Measurements from ENCODE around the gene PFDN2. TPM values are rescaled to one million over a fixed set of nuclear protein-coding genes. Genes with fewer than 3 reads are reported as not detected.

PFDN2 gene, protein sequence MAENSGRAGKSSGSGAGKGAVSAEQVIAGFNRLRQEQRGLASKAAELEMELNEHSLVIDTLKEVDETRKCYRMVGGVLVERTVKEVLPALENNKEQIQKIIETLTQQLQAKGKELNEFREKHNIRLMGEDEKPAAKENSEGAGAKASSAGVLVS
- 85.6 and 94.8 TPM in 2 replicates for total RNA-seq (2014; rRNA removed; shearing (Covaris generic))

GRCh38 chr1:161117759-161118581 lies at the start of gene PFDN2, which contains the start of gene NIT1:
PFDN2 (minus strand) TSS chr1:161118037; CDS start chr1:161118026, 11 bp downstream.
NIT1 (plus strand) TSS chr1:161118105; CDS start chr1:161118177, 72 bp downstream.
- peak; percentile 78 for DNase-seq (ENCODE audit: low spot score)

GRCh38 chr1:161166669-161167548 lies 49.1 kb upstream of the PFDN2 start:
- no peak for DNase-seq (ENCODE audit: low spot score)

- peak; percentile 98 for DNase-seq (ENCODE audit: low spot score)
Observed at GRCh38 chr1:161165742-161166668, 48.2 kb upstream of the PFDN2 start, which contains the start of gene PPOX. PPOX (plus strand) TSS chr1:161166426; CDS start chr1:161166848, 422 bp downstream.

DNA sequence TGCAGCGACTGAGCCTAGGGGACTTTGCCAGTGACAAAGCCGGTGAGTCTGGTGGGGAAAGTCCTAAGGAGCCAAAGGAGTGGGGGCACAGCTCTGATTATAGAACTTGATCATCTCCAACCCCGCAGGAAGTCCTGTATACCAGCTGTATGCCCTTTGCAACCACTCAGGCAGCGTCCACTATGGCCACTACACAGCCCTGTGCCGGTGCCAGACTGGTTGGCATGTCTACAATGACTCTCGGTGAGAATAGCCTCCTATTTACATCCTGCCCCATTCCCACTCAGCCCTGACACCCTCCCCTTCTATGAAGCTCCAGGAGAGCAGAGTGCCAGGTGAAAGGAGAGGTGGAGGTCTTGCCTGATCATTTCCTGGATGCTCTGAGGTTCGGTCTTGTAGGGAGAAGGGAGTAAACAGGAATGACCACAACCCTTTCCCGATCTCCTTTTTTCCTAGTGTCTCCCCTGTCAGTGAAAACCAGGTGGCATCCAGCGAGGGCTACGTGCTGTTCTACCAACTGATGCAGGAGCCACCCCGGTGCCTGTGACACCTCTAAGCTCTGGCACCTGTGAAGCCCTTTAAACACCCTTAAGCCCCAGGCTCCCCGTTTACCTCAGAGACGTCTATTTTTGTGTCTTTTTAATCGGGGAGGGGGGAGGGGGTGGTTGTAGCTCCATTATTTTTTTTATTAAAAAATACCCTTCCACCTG lies 47.2 kb upstream of the PFDN2 start:
- DNase-seq (ENCODE audit: low spot score), result no peak

- DNase-seq (ENCODE audit: low spot score), result no peak
Observed at GRCh38 chr1:161163793-161164192, 46.0 kb upstream of the PFDN2 start.

DNA sequence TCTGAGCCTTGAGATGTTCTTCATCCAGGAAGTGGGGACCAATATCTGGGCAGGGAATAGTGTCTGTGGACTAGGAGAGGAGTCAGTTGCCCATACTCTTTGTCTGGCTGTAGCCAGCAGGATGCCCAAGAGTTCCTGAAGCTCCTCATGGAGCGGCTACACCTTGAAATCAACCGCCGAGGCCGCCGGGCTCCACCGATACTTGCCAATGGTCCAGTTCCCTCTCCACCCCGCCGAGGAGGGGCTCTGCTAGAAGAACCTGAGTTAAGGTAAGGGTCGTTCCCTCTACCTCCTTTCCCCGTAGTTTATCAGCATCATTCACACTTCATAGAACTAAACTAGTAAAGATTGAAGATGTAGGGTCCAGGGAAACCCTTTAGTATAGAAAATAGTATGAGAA lies 45.0 kb upstream of the PFDN2 start:
- no peak for DNase-seq (ENCODE audit: low spot score)

- no peak for DNase-seq (ENCODE audit: low spot score)
Observed at GRCh38 chr1:161162052-161162451, 44.2 kb upstream of the PFDN2 start.

DNA sequence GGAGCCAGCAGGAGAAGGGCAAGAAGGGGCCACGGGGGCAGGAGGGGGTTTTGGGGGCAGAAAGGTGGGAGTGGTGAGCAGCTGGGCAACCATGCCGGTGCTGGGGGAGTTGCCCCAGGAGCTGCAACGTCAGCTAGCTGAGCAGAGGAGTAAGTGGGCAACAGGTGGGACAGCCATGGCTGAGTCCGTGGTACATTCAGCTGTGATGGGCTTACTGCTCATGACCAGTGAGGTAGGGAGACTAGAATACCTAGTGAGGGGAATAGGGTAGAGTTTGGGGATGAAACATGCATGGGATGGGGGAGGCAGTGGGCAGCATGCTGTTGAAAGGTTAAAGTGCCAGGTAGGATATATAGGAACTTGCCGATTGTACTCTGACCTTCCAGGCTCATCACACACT lies 43.8 kb upstream of the PFDN2 start:
- no peak for DNase-seq (ENCODE audit: low spot score)

GRCh38 chr1:161160671-161161145 lies 42.9 kb upstream of the PFDN2 start:
- DNase-seq (ENCODE audit: low spot score), result no peak

DNA sequence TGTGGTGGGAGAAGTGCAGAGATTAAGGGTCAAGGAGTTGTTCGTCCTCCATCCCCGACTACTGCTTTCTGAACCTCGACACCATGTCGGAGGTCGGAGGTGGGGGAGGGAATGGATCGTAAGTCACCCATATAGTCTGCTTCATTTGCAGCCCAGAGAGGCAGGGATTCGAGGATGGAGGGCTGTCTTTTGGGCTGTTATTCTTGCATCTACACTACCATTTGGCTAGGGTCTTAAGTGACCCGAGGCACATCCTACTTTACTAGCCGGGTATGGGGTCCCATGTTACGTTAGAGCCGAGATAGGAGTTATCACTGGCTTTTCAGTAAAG lies 42.0 kb upstream of the PFDN2 start:
- DNase-seq (ENCODE audit: low spot score), result no peak

DNA sequence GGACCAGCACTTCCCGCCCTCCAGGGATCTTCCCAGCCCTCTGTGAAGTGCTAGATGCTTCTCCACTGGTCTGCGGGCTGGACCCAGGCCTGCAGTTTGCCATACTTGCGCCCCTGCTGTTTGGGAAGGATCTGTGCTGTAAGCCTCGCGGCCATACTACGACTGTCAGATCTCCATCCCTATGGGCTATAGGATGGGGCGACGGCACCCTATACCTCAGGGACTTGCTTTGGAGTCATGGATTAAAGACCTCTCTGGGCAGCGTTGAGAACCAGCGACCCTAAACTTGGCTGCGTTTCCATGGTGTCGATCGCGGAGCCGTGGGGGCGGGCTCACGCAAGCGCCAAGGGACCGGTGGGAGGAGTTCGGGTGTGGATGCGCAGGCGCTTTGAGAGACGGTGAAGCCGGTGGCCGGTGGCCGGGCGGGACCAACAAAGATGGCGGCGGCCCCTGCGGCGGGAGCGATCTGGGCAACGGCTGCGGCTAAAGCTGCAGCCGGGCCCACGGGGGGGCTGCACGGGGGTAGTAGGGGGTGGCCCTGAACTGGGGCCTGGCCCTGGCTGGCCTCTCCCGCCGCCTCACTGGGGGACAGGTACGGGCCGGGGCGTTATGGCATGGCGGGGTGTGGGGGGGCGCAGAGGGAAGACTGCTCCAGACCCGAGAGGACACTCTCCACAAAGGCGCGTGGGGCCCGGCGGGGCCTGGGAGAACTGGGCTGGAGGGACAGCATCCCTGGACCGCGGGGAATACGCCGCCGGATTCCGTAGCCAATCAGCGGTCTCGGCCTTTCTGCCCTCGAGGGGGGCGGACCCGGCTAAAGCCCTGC lies 41.5 kb upstream of the PFDN2 start, which contains the start of gene USP21:
Gene USP21 (plus strand): TSS at position 414 of the 826 bp plus-strand sequence. CDS start 1,141 bp downstream, outside the sequence.
- peak; percentile 81 for DNase-seq (ENCODE audit: low spot score)

DNA sequence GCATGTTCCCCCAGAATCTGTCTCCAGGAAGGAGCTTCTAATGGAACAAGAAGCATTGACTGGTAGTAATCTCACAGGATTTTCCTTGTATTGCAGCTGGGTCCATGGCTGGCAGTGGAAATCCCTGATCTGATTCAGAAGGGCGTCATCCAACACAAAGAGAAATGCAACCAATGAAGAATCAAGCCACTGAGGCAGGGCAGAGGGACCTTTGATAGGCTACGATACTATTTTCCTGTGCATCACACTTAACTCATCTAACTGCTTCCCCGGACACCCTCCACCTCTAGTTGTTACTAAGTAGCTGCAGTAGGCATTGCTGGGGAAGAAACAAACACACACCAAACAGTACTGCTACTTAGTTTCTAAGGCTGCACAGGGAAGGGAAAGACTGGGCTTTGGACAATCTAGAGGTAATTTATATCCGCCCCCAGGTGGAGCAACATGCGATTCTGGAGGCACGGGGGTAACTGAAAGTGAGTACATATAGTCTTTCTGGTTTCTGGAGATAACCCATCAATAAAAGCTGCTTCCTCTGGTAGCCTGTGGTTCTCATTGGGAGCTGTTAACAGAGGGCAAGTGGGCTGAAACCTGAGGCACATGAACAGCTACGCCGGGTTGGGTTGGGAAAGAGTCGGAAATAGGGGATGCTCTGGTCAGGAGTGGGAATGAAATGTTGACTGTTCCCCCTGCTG lies 40.6 kb upstream of the PFDN2 start:
- no peak for DNase-seq (ENCODE audit: low spot score)

DNA sequence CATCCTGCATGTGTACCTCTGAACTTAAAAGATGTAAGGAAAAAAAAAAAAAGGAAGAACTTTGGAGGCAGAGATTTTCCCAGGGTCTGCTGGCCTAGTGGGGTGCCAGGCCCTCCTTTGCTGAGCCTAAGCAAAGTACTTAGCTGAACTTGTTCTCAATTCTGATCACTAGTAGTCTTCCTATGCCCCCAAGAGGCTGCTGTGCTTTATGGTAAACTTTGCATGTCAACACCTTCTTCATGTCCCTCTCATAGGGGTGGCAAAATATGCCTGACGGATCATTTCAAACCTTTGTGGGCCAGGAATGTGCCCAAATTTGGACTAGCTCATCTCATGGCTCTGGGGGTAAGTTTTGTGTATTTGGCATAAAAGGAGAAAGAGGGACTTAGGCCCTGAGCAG lies 40.0 kb upstream of the PFDN2 start:
- DNase-seq (ENCODE audit: low spot score), result no peak

DNA sequence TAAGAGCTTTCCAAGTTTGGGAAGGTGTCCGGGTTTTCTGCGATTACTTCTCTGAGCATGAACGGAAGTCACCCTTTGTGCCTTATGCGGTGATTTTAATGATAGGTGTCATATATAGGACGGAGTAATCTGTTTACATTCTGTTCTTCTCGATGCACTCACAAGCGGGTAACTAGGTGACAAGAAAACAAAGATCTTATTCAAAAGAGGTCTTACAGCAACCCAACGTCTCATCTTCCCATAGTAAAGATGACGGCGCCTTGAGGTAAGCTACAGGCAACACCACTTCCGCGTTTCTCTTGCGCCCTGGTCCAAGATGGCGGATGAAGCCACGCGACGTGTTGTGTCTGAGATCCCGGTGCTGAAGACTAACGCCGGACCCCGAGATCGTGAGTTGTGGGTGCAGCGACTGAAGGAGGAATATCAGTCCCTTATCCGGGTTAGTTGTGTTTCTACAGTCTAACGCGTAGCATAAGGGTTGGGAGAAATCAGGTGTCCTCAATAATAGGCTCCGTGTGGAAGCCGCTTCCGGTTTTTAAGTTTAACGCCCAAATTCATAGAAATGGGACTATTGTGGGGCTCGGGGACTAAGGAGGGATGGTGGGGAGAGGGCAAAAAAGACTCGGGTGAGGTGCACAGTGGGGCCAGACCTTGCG lies 36.0 kb upstream of the PFDN2 start, which contains the start of gene UFC1:
Gene UFC1 (plus strand): TSS at position 297 of the 656 bp plus-strand sequence. CDS start 20 bp downstream, at position 317.
- DNase-seq (ENCODE audit: low spot score), result peak; percentile 89

DNA sequence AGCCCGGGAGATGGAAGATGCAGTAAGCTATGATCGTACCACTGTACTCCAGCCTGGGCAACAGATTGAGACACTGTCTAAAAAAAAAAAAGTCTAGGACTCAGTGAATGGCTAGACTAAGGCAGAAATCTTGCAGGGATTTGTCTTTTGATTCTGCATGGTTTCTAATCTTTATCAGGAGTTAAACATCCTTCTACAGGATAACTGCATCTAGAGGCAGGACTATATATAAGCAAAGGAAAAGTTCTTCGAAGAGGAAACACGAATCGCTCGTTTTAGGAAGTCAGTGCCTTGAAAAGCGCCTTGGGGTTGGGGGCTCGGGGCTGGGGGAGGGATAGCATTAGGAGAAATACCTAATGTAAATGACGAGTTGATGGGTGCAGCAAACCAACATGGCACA lies 35.3 kb upstream of the PFDN2 start:
- DNase-seq (ENCODE audit: low spot score), result no peak

GRCh38 chr1:161145832-161146231 lies 28.0 kb upstream of the PFDN2 start:
- DNase-seq (ENCODE audit: low spot score), result no peak

DNA sequence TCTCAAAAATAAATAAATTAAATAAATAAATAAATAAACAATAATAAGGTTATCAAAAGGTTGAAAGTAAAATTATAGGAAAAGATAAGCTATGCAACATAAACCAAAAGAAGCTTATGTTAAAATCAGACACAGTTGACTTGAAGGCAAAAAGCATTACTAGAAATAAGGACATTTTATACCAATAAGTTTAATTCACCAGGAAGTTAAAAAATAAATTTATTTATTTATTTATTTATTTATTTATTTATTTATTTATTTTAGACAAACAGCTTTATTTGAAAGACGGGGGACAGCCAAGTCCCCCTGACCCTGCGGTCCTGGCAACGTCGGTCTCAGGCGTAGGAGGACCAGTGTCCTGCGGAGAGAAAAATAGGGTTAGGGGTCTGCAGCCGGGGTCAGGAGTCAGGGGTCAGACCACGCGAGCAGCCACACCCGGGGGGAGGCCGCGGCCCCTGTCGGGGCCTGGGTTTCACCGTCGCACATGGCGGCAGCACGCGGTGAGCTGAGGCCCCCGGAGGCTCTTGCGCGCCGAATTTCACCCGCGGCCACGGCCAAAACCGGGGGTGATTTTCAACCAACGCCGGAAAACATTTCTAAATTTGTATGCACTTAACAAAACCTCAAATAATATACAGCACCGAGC lies 23.0 kb upstream of the PFDN2 start:
- DNase-seq (ENCODE audit: low spot score), result no peak
